ENCODE measurements around the gene LMO7.

- TF ChIP-seq EP300 (IDR thresholded peaks at IDR 0.05; ENCODE audit: borderline replicate concordance) (no peak), FOXM1 (IDR thresholded peaks at IDR 0.05; ENCODE audit: borderline replicate concordance, low read depth) (no peak), CEBPB (IDR thresholded peaks at IDR 0.05) (no peak), NFIC (IDR thresholded peaks at IDR 0.05) (no peak), RAD21 (IDR thresholded peaks at IDR 0.05; ENCODE audit: low read depth) (no peak), REST (IDR thresholded peaks at IDR 0.05; ENCODE audit: low read depth) (no peak), YY1 (IDR thresholded peaks at IDR 0.05; ENCODE audit: low read depth) (no peak), EGR1 (IDR thresholded peaks at IDR 0.05) (no peak), TAF1 (IDR thresholded peaks at IDR 0.05; ENCODE audit: low read depth) (no peak), ZBTB7A (IDR thresholded peaks at IDR 0.05; ENCODE audit: low read depth) (no peak), CREB1 (IDR thresholded peaks at IDR 0.05; ENCODE audit: low read depth) (no peak)
These were observed 16.1 kb upstream of the LMO7 start for GRCh38 chr13:75620020-75620419.
